Measurements from ENCODE around the gene RASGRF1. TPM values are rescaled to one million over a fixed set of nuclear protein-coding genes. Genes with fewer than 3 reads are reported as not detected.

RASGRF1 gene
- total RNA-seq, 1 donor from 2014 or later = not detected

DNA sequence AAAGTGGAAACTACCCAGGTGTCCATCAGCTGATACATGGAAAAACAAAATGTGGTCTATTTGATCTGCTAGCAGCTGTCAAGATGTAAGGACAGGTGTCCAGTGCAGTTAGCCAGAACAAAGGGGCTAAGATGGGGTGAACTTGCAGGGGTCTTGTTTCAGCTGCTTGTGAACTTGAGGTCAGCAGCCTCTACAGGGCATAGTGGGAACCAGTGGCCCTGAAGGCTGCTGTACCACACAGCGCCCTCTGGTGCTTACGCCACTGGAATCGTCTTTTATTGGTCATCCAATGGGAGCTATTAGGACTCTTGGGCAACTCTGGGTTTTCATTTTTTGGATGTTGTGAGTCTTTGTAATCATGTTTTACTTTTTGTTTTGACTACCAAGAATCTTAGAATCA lies 83.5 kb downstream of the RASGRF1 start:
- intact Hi-C loops (cut with DNase I) = no loop called here
- no peaks in the 10 kb centered on the region for H3K9me3 ChIP-seq
- no peak overlapping the region for H3K27ac ChIP-seq
- H3K36me3 ChIP-seq = no peaks in the 10 kb centered on the region
- H3K4me1 ChIP-seq = no peaks in the 10 kb centered on the region
- TF ChIP-seq POLR2A (IDR thresholded peaks at IDR 0.05) (no peak), POLR2AphosphoS5 (IDR thresholded peaks at IDR 0.05; ENCODE audit: insufficient read depth in 1 of 2, low read depth in 1 of 2) (no peak)
- TF ChIP-seq, protein P1, sequence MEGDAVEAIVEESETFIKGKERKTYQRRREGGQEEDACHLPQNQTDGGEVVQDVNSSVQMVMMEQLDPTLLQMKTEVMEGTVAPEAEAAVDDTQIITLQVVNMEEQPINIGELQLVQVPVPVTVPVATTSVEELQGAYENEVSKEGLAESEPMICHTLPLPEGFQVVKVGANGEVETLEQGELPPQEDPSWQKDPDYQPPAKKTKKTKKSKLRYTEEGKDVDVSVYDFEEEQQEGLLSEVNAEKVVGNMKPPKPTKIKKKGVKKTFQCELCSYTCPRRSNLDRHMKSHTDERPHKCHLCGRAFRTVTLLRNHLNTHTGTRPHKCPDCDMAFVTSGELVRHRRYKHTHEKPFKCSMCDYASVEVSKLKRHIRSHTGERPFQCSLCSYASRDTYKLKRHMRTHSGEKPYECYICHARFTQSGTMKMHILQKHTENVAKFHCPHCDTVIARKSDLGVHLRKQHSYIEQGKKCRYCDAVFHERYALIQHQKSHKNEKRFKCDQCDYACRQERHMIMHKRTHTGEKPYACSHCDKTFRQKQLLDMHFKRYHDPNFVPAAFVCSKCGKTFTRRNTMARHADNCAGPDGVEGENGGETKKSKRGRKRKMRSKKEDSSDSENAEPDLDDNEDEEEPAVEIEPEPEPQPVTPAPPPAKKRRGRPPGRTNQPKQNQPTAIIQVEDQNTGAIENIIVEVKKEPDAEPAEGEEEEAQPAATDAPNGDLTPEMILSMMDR (IDR thresholded peaks at IDR 0.05) = peak in 1 of 3 experiments; percentile 12
- H3K4me3 ChIP-seq = no peak overlapping the region
- H3K27me3 ChIP-seq = no peaks in the 10 kb centered on the region
- DNase-seq (ENCODE audit: extremely low spot score in 2 of 2) = no peak

DNA sequence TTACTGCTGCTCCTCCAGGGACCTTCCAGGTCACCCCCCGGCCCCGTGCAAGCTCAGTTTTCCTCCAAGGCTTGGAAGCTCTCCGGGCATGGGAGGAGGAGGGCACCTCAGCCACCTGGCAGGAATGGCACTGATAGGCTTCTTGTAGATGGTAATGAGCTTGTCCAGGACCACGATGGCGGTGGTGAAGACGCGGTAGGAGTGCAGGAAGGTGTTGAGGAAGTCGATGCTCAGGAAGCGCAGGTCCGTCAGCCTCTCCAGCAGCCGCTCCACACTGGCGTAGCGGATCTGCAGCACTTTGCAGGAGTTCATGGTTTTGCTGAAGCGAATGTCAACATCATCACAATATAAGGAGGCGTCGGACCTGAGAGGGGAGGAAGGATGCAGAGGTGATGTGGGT lies 84.5 kb downstream of the RASGRF1 start:
- Histone ChIP-seq H3K27me3 (no peaks in the 10 kb centered on the region), H3K4me1 (no peaks in the 10 kb centered on the region), H3K9me3 (no peaks in the 10 kb centered on the region), H3K4me3 (no peak overlapping the region), H3K36me3 (no peaks in the 10 kb centered on the region), H3K27ac (no peak overlapping the region)
- intact Hi-C loops (cut with DNase I) = no loop called here
- TF ChIP-seq, protein P1 (IDR thresholded peaks at IDR 0.05) = no peak
- no peak for TF ChIP-seq POLR2A (IDR thresholded peaks at IDR 0.05)
- no peak for TF ChIP-seq POLR2AphosphoS5 (IDR thresholded peaks at IDR 0.05; ENCODE audit: insufficient read depth in 1 of 2, low read depth in 1 of 2)
- no peak for DNase-seq (ENCODE audit: extremely low spot score in 2 of 2)

DNA sequence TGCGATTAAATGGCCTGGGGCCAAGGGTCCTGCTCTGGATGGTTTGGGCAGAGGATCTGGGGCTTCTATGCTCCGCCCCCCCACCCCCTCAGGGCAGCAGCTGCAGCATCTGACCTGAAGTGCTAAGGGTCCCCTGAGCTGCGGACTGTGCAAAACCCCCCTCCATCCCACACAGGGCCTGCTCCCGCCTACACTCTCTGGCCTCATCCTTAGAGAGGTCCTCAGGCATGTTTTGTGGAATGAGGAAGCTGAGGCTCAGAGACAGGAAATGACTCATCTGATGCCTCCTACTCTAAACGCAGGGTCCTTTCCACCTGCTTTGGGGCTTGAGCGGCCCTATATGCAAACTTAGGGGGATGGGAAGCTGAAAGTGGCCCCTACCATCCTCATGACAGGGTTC lies 86.2 kb downstream of the RASGRF1 start:
- no peaks in the 10 kb centered on the region for H3K27me3 ChIP-seq
- H3K9me3 ChIP-seq = no peaks in the 10 kb centered on the region
- DNase-seq (ENCODE audit: extremely low spot score in 2 of 2) = no peak
- H3K4me3 ChIP-seq = no peak overlapping the region
- H3K4me1 ChIP-seq = no peaks in the 10 kb centered on the region
- intact Hi-C loops (cut with DNase I) = no loop called here
- H3K27ac ChIP-seq = no peak overlapping the region
- no peaks in the 10 kb centered on the region for H3K36me3 ChIP-seq
- TF ChIP-seq POLR2AphosphoS5 (IDR thresholded peaks at IDR 0.05; ENCODE audit: insufficient read depth in 1 of 2, low read depth in 1 of 2) = no peak
- TF ChIP-seq, protein P1 (IDR thresholded peaks at IDR 0.05) = no peak
- TF ChIP-seq POLR2A (IDR thresholded peaks at IDR 0.05) = no peak

DNA sequence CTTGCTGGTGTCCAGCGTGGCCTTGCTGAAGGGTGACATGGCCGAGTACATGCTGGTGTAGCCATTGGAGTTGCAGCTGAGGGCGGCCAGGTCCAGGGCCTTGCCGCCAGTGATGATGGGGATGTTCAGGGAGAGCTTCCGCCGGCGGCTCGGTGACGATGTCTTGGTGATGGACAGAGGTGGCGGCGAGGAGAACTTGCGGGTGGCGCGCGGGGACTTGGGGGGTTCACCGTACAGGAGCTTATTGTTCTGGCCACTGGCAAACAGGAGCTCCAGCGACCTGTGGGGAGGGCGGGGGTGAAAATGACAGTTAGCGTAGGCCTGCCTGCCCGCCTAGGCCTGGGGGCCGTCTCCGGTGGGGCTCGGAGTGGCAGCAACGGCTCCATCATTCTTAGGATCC lies 86.7 kb downstream of the RASGRF1 start:
- intact Hi-C loops (cut with DNase I) = no loop called here
- Histone ChIP-seq H3K27ac (no peak overlapping the region), H3K4me1 (no peaks in the 10 kb centered on the region), H3K27me3 (no peaks in the 10 kb centered on the region), H3K9me3 (no peaks in the 10 kb centered on the region), H3K36me3 (no peaks in the 10 kb centered on the region), H3K4me3 (no peak overlapping the region)
- TF ChIP-seq POLR2A (IDR thresholded peaks at IDR 0.05) (no peak), POLR2AphosphoS5 (IDR thresholded peaks at IDR 0.05; ENCODE audit: insufficient read depth in 1 of 2, low read depth in 1 of 2) (no peak)
- TF ChIP-seq, protein P1 (IDR thresholded peaks at IDR 0.05) = no peak
- DNase-seq (ENCODE audit: extremely low spot score in 2 of 2) = no peak

DNA sequence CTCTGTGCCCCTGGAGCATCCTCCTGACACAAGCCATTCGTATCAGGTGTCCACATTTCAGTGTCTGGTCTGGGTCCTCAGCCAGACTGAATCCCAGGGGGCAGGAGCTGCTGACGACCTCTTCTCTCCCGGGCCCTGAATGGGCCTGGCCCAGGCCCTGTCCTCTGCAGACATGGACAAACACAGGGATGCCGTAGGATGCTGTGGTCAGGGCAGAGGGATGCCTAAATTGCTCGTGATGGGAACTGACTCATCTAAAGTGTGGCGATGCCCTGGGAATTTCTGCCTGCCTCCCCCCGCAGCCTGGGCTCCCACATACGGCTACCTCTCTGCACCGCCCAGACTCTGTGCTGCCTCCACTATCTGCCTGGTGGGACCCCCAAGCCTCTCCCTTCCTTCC lies 87.3 kb downstream of the RASGRF1 start:
- Histone ChIP-seq H3K9me3 (no peaks in the 10 kb centered on the region), H3K27me3 (no peaks in the 10 kb centered on the region), H3K4me3 (no peak overlapping the region), H3K36me3 (no peaks in the 10 kb centered on the region), H3K27ac (no peak overlapping the region), H3K4me1 (peaks cover 2% of the 10 kb centered on the region)
- no peak for DNase-seq (ENCODE audit: extremely low spot score in 2 of 2)
- TF ChIP-seq POLR2A (IDR thresholded peaks at IDR 0.05) (no peak), POLR2AphosphoS5 (IDR thresholded peaks at IDR 0.05; ENCODE audit: insufficient read depth in 1 of 2, low read depth in 1 of 2) (no peak)
- TF ChIP-seq, protein P1 (IDR thresholded peaks at IDR 0.05) = no peak
- intact Hi-C loops (cut with DNase I) = no loop called here
